PC-9 (cell line): ENCODE measurements around the gene BTN3A1.

Experiments
- CTCF ChIP-seq: fragments of 200-600 bp; sonication (generic); conservative IDR thresholded peaks from 2 replicates; pipeline ENCODE4 v1.6.1; 2017; ENCODE audit warnings: mixed run types, antibody characterized with exemption, mild to moderate bottlenecking, moderate library complexity
- EZH2 ChIP-seq: fragments of 200-600 bp; sonication (generic); IDR thresholded peaks from 2 replicates; pipeline ENCODE4 v1.8.0; 2017; ENCODE audit warnings: antibody characterized with exemption, low read depth

DNA sequence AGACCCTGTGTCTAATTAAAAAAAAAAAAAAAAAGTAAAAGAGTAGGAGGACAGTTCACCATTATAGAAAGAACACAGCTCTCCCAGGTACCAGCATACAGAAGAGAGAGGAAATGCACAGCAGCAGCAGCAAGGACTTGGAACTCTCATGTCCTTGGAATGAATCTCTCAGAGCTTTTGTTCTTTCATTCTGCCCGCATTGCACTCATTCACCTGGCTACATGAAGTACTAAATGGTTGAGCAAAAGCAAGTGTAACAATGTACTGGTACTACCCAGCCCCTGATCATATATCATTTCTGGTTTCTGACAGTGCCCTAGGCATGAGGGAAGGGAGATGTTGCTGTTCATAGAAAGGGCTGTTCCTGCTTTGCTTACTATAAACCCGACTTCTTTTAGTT, 26.1 kb downstream of the BTN3A1 start:
- TF ChIP-seq CTCF: no peak
- TF ChIP-seq EZH2: no peak
